HG02970 (cell line): ENCODE measurements around the gene ATP8A1.
"Not testable (repeated sequence)": the region's sequence is repeated elsewhere in the genome, so short reads cannot be mapped to it uniquely, and the experiment has no call there.

ENCODE experiments used
- ATAC-seq: cut with Tn5 transposase; IDR thresholded peaks from one replicate; pipeline ENCODE4 v1.9.1; 2021; ENCODE audit warnings: mild to moderate bottlenecking, moderate library complexity, moderate number of reproducible peaks; ENCODE audit not compliant: unreplicated experiment, low FRiP score

The ATP8A1 gene

GRCh38 chr4:42656944-42657792 lies at the start of gene ATP8A1:
ATP8A1 (minus strand) TSS chr4:42657105; CDS start chr4:42656873, 232 bp downstream.
- ATAC-seq, result peak; percentile 82

GRCh38 chr4:42706086-42706485 lies 49.2 kb upstream of the ATP8A1 start:
- ATAC-seq, result no peak

GRCh38 chr4:42703813-42704212 lies 46.9 kb upstream of the ATP8A1 start:
- ATAC-seq, result no peak

DNA sequence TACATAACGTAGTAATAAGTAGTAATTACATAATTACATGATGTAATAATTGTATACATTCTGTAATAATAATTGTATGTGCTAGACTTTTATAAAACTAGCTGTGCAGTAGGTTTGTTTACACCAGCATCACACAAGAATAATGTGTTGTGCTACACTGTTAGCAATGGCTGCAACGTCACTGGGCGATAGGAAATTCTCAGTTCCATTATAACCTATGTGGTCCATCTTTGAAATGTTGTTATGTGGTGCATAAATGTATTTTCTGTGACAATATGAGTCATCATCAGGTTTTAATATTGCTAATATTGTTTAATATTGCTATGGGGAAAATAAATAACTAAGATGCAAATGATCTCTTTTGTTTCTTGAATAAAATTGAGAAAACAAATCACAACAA lies 46.0 kb upstream of the ATP8A1 start:
- ATAC-seq, result no peak

DNA sequence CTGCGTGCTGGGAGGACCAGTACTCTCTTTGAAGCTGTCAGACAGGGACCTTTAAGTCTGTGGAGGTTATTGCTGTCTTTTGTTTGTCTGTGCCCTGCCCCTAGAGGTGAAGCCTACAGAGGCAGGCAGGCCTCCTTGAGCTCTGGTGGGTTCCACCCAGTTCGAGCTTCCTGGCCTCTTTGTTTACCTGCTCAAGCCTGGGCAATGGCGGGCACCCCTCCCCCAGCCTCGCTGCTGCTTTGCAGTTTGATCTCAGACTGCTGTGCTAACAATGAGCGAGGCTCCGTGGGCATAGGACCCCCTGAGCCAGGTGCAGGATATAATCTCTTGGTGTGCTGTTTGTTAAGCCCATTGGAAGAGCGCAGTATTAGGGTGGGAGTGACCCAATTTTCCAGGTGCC lies 44.9 kb upstream of the ATP8A1 start:
- ATAC-seq, result not testable (repeated sequence)

- ATAC-seq, result no peak
Observed at GRCh38 chr4:42690537-42690936, 33.6 kb upstream of the ATP8A1 start.

- ATAC-seq, result no peak
Observed at GRCh38 chr4:42683393-42683792, 26.5 kb upstream of the ATP8A1 start.

- ATAC-seq, result no peak
Observed at GRCh38 chr4:42678512-42678911, 21.6 kb upstream of the ATP8A1 start.

DNA sequence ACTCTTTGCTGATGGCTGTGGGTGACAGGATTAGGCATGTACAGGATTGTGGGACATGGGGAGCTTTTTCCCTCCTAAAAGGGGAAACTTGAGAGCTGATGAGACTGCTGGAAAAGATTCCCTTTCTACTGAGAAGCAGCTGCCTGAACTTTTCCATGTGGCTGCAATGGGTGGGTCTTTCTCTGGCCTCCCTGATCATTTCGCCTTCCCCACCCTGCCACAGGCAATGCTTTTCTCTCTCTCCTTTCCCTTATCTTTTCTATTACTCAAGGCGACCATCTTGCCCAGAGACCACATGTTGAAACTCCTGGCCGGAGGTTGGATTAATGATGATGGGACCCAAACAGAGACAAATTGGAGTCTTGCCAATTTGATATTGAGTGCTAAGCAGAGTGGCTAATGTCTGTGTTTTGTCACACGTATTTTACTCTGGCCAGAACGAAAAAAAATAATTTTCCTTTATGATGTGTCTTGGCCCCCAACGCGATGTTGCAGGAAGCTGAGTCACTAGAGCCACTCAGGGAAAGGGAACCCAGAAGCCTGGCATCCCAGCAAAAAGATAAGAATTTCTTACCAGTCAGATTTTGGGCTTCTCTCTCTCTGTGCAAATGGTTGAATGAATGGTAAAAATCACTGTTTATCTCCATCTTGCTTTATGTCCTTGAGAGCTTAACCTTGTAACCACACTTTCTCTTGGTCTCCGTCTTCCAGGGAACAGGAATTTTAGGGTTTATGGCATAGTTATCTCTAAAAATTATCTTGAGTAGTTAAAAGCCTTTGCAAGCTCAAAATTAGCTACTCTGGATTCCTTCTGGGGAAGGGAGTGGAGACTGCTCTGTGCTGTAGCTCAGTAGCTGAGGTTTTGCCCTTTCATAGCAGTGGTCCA lies 19.4 kb upstream of the ATP8A1 start:
- no peak for ATAC-seq

- no peak for ATAC-seq
Observed at GRCh38 chr4:42673082-42673425, 16.1 kb upstream of the ATP8A1 start.

DNA sequence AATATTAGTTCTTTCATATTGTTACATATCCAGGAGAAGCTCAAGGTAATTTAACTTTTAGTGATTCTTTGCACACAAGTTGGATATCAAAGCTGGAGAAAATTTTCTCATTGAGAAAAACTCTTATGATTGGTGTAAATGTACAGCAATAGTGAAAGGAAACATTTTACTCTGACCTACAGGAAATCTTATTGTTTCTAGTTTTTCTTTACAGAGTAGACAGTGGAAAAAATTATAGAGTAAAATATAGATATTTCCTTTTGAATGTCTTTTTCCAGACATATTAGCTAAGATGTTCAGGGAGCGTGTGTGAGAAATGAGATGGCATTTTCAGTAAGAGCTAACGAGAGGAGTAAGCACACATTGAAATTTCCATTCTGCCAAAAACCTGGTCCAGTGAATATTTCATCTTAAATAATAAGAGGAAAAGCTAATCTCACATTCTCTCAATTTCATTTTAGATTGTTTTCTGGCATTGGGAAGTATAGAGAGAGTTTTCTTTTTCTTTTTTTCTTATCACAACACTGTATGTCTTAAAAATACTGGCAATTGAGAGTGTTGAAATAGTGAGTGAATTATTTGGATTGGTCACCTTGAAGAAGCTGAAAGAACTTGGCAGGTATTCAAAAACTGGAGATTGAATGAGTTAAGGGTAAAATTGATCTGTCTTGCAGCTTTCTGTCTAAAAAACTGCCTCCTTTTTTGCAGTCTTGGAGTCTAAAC lies 15.6 kb upstream of the ATP8A1 start:
- ATAC-seq, result no peak

GRCh38 chr4:42671431-42672194 lies 14.7 kb upstream of the ATP8A1 start:
- no peak for ATAC-seq

DNA sequence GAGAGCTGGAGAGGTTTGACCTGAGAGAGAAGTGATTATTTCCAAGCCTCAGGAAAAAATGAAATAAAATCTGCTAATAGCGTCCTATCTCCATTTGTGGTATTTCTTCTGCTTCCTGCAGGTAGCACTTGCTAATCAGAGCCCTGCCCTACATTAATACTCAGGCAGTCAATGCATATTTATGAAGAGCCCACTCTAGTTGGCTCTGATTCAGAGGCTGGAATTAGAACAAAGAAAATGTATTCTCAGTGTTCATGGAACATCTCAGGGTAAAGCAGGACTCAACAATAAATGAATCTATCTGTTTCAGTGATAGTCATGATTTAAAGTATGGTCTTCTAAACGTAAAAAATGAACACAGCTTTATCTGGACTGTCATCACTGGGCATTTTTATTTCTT lies 1.4 kb upstream of the ATP8A1 start:
- ATAC-seq, result no peak

DNA sequence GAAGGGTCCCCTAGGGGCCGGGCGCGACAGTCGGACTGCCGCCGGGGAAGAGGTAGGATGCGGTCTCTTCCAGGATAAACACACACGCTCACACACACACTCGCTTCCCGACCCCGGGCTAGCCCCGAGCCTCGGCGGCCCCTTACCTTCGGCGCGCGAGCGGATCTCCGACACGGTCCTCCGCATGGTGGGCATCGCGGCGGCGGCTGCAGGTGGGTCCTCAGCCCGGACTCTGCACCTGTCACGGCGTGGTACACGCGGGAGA lies 294 bp downstream of the ATP8A1 start:
- no peak for ATAC-seq

DNA sequence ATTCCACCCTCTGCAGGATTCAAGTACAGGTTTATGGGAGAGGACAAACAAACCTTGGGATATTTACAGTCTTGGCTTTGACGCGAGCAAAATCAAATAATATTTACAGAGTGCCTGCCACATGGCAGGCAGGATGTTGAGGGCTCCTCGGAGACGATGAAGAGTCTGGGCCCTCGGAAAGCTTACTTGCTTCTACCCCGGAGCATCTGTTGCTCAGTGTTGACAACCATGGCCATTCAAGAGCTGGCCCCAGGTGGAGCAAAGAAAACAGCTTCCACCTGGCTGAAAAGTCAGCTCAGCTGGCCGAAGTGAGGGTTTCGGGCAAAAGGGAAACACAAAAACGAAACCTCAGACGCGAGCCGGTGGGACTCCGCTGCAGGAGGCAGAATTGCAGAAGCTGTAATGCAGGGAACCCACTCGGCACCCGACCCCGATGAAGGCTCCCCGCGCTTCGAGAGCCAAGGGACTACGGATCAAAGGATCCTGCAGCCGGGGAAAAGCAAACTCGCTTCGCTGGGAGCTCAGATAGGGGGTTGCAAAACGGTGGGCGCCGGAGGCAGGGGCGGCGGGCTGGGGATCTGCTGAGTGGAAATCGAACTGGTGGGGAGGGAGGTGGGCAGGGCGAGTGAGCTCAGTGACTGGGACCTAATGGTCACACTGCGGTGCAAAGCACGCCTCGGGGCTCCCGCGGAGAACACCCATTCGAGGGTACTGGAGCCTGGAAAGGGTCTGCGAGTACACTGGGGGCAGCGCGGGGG lies 805 bp downstream of the ATP8A1 start:
- peak; percentile 16 for ATAC-seq

- no peak for ATAC-seq
Observed at GRCh38 chr4:42655269-42655637, 1.7 kb downstream of the ATP8A1 start.

- no peak for ATAC-seq
Observed at GRCh38 chr4:42654631-42655268, 2.2 kb downstream of the ATP8A1 start.

GRCh38 chr4:42653626-42654560 lies 3.0 kb downstream of the ATP8A1 start:
- no peak for ATAC-seq
